CD4-positive, alpha-beta memory T cell (primary cell): ENCODE results near the gene MALAT1. TPM values are rescaled to one million over a fixed set of nuclear protein-coding genes. Genes with fewer than 3 reads are reported as not detected.

Experiments
- CTCF ChIA-PET: fragments of 350-600 bp; sonication (Branson Sonifier 250); formaldehyde crosslinking; loops from one replicate; lab custom pipeline; 2021; ENCODE audit warnings: inconsistent platforms; ENCODE audit not compliant: partially characterized antibody; lab: Charles Lee
- POLR2A ChIA-PET: fragments of 350-600 bp; sonication (Branson Sonifier 250); formaldehyde crosslinking; loops from one replicate; lab custom pipeline; 2021; ENCODE audit not compliant: partially characterized antibody; lab: Charles Lee
- DNase-seq, 5 donors: peaks; one replicate each; pipeline versions ENCODE4 v3.0.0 to v3.0.0-alpha.2; 2020 to 2022; ENCODE audit warnings: mixed read lengths in 1 of 5
- H3K27ac ChIP-seq: one replicate; pipeline ENCODE4 v1.7.0; 2013; ENCODE audit warnings: low read depth, low read length
- H3K27me3 ChIP-seq: 2 replicates; pipeline ENCODE4 v1.7.0; 2013; ENCODE audit warnings: mild to moderate bottlenecking, low read length, moderate library complexity; ENCODE audit not compliant: insufficient read depth
- H3K36me3 ChIP-seq: 2 replicates; pipeline ENCODE4 v1.7.0; 2013; ENCODE audit warnings: mild to moderate bottlenecking, low read length, moderate library complexity; ENCODE audit not compliant: insufficient read depth
- H3K4me1 ChIP-seq: 2 replicates; pipeline ENCODE4 v1.7.0; 2013; ENCODE audit warnings: mild to moderate bottlenecking, low read length, moderate library complexity; ENCODE audit not compliant: insufficient read depth
- H3K4me3 ChIP-seq, 2 donors: one replicate each; pipeline ENCODE4 v1.7.0; 2013; ENCODE audit warnings: low read length in 2 of 2, mild to moderate bottlenecking in 1 of 2
- H3K9me3 ChIP-seq, 2 donors: one replicate each; pipeline ENCODE4 v1.7.0; 2013; ENCODE audit warnings: low read length in 2 of 2, control low read depth in 1 of 2; ENCODE audit not compliant: control insufficient read depth in 1 of 2
- H3K27ac Mint-ChIP-seq, 7 donors: one replicate each; pipeline ENCODE4 v1.8.0; 2020 to 2021; ENCODE audit warnings: mixed read lengths in 7 of 7, mild to moderate bottlenecking in 6 of 7, inconsistent platforms in 3 of 7, moderate library complexity in 3 of 7
- H3K27me3 Mint-ChIP-seq, 2 donors: one replicate each; pipeline ENCODE4 v1.8.0; 2020 to 2021; ENCODE audit warnings: mixed read lengths in 2 of 2
- H3K36me3 Mint-ChIP-seq, 2 donors: one replicate each; pipeline ENCODE4 v1.8.0; 2020 to 2021; ENCODE audit warnings: mixed read lengths in 2 of 2, inconsistent platforms in 1 of 2, mild to moderate bottlenecking in 1 of 2
- H3K4me1 Mint-ChIP-seq, 4 donors: one replicate each; pipeline ENCODE4 v1.8.0; 2020 to 2021; ENCODE audit warnings: mixed read lengths in 4 of 4, mild to moderate bottlenecking in 1 of 4
- H3K4me3 Mint-ChIP-seq, 8 donors: one replicate each; pipeline ENCODE4 v1.8.0; 2020 to 2021; ENCODE audit warnings: mixed read lengths in 8 of 8, mild to moderate bottlenecking in 7 of 8, moderate library complexity in 6 of 8, inconsistent platforms in 3 of 8
- H3K9me3 Mint-ChIP-seq, 8 donors: one replicate each; pipeline ENCODE4 v1.8.0; 2020 to 2021; ENCODE audit warnings: mixed read lengths in 8 of 8, mild to moderate bottlenecking in 5 of 8, inconsistent platforms in 3 of 8, moderate library complexity in 1 of 8
- intact Hi-C: fragments of 100-400 bp; cut with micrococcal nuclease; formaldehyde crosslinking; loops from one replicate; pipeline ENCODE4 v1.15.1; 2023
- polyA plus RNA-seq, 2 donors: library from polyadenylated mRNA; unstranded; fragments of 300-500 nt; fragmentation: Illumina TruSeq; gene quantifications; one replicate each; pipeline ENCODE4 v1.2.3, GENCODE V29; 2021
- total RNA-seq, 2 experiments: library from RNA; stranded (reverse); gene quantifications; one replicate each; pipeline ENCODE4 v1.2.3, GENCODE V29; 2021

MALAT1 gene
- total and polyA plus RNA-seq, 4 experiments from 2014 or later = 2,969 to 29,932 (median 16,273) TPM

- Histone ChIP-seq H3K36me3 (peaks cover 66% of the 10 kb centered on the region), H3K9me3 (no peaks in the 10 kb centered on the region), H3K4me1 (peaks cover 41% of the 10 kb centered on the region), H3K4me3 (peak overlapping the region; percentile 96 to 99), H3K27me3 (no peaks in the 10 kb centered on the region), H3K27ac (peak overlapping the region; percentile 97)
- CTCF ChIA-PET = interaction anchor here (1.2 to 11.4 kb wide), 8 partner anchors 6 to 279 kb away, joined by 3 to 186 read pairs (median 10); partner anchors contain the start of gene MALAT1
- peak in 4 of 5 donors; percentile 15 to 20 (median 18) for DNase-seq
- intact Hi-C loops = no loop called here
- H3K4me1 Mint-ChIP-seq = peaks cover 30 to 61% (median 44%) of the 10 kb centered on the region in 4 donors
- POLR2A ChIA-PET = interaction anchor here (0.6 to 27.2 kb wide), 22 partner anchors 10 to 464 kb away, joined by 3 to 3839 read pairs (median 10); partner anchors contain the start of genes DPF2, FAM89B, FRMD8 and KCNK7
- H3K27ac Mint-ChIP-seq = peak overlapping the region in 6 of 7 donors; percentile 8 to 92 (median 86)
- no peaks in the 10 kb centered on the region for H3K27me3 Mint-ChIP-seq
- H3K9me3 Mint-ChIP-seq = peaks cover 0 to 15% (median 0%) of the 10 kb centered on the region in 8 donors
- H3K36me3 Mint-ChIP-seq = peaks cover 33 to 34% of the 10 kb centered on the region in 2 donors
- no peak overlapping the region for H3K4me3 Mint-ChIP-seq
Observed at GRCh38 chr11:65503949-65504673, 5.3 kb downstream of the MALAT1 start.

GRCh38 chr11:65504674-65505465 is 6.0 kb downstream of the MALAT1 start:
- H3K27ac ChIP-seq = peak overlapping the region; percentile 97
- ChIA-PET CTCF (interaction anchor here (1.2 to 11.4 kb wide), 12 partner anchors 7 to 280 kb away, joined by 3 to 186 read pairs (median 14); partner anchors contain the start of genes MALAT1 and SLC25A45), POLR2A (interaction anchor here (0.6 to 27.2 kb wide), 28 partner anchors 11 to 464 kb away, joined by 3 to 3839 read pairs (median 8); partner anchors contain the start of genes DPF2, EHBP1L1, FAM89B and FRMD8)
- H3K4me3 Mint-ChIP-seq = no peak overlapping the region
- H3K36me3 ChIP-seq = peaks cover 66% of the 10 kb centered on the region
- no peaks in the 10 kb centered on the region for H3K27me3 Mint-ChIP-seq
- H3K36me3 Mint-ChIP-seq = peaks cover 33 to 34% of the 10 kb centered on the region in 2 donors
- peaks cover 45% of the 10 kb centered on the region for H3K4me1 ChIP-seq
- H3K27ac Mint-ChIP-seq = peak overlapping the region in 6 of 7 donors; percentile 8 to 94 (median 84)
- intact Hi-C loops = no loop called here
- no peaks in the 10 kb centered on the region for H3K9me3 ChIP-seq
- peaks cover 0 to 15% (median 0%) of the 10 kb centered on the region in 8 donors for H3K9me3 Mint-ChIP-seq
- peaks cover 30 to 61% (median 46%) of the 10 kb centered on the region in 4 donors for H3K4me1 Mint-ChIP-seq
- no peaks in the 10 kb centered on the region for H3K27me3 ChIP-seq
- peak in 3 of 5 donors; percentile 13 to 19 (median 15) for DNase-seq
- peak overlapping the region; percentile 96 to 99 for H3K4me3 ChIP-seq

DNA sequence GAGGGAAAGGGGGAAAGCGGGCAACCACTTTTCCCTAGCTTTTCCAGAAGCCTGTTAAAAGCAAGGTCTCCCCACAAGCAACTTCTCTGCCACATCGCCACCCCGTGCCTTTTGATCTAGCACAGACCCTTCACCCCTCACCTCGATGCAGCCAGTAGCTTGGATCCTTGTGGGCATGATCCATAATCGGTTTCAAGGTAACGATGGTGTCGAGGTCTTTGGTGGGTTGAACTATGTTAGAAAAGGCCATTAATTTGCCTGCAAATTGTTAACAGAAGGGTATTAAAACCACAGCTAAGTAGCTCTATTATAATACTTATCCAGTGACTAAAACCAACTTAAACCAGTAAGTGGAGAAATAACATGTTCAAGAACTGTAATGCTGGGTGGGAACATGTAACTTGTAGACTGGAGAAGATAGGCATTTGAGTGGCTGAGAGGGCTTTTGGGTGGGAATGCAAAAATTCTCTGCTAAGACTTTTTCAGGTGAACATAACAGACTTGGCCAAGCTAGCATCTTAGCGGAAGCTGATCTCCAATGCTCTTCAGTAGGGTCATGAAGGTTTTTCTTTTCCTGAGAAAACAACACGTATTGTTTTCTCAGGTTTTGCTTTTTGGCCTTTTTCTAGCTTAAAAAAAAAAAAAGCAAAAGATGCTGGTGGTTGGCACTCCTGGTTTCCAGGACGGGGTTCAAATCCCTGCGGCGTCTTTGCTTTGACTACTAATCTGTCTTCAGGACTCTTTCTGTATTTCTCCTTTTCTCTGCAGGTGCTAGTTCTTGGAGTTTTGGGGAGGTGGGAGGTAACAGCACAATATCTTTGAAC is 6.8 kb downstream of the MALAT1 start:
- peaks cover 48% of the 10 kb centered on the region for H3K4me1 ChIP-seq

DNA sequence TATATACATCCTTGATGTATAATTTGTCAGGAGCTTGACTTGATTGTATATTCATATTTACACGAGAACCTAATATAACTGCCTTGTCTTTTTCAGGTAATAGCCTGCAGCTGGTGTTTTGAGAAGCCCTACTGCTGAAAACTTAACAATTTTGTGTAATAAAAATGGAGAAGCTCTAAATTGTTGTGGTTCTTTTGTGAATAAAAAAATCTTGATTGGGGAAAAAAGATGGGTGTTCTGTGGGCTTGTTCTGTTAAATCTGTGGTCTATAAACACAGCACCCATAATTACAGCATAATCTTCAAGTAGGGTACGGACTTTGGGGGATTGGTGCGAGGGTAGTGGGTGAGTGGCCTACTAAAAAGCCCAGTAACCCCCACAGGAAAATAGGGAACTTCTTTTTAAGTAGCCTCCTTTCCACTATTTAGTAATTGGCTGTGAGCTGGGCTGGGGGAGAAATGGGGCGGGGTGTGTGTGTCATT is 7.5 kb downstream of the MALAT1 start:
- peak in 3 of 5 donors; percentile 40 to 72 (median 53) for DNase-seq
- Mint-ChIP-seq H3K36me3 (peaks cover 33 to 34% of the 10 kb centered on the region in 2 donors), H3K9me3 (peaks cover 0 to 15% (median 0%) of the 10 kb centered on the region in 8 donors), H3K4me3 (no peak overlapping the region), H3K27me3 (no peaks in the 10 kb centered on the region), H3K4me1 (peaks cover 35 to 67% (median 51%) of the 10 kb centered on the region in 4 donors), H3K27ac (peak overlapping the region in 6 of 7 donors; percentile 29 to 94 (median 88))
- no peaks in the 10 kb centered on the region for H3K27me3 ChIP-seq
- CTCF ChIA-PET = interaction anchor here (0.7 to 11.4 kb wide), 11 partner anchors 8 to 139 kb away, joined by 3 to 186 read pairs (median 14); partner anchors contain the start of genes MALAT1 and SLC25A45
- intact Hi-C loops = no loop called here
- H3K36me3 ChIP-seq = peaks cover 55% of the 10 kb centered on the region
- POLR2A ChIA-PET = interaction anchor here (0.7 to 27.2 kb wide), 35 partner anchors 12 to 412 kb away, joined by 3 to 3839 read pairs (median 7); partner anchors contain the start of genes DPF2, EHBP1L1, FAM89B and FRMD8
- peak overlapping the region in 1 of 2 donors; percentile 96 for H3K4me3 ChIP-seq
- H3K9me3 ChIP-seq = no peaks in the 10 kb centered on the region
- peaks cover 52% of the 10 kb centered on the region for H3K4me1 ChIP-seq
- peak overlapping the region; percentile 97 for H3K27ac ChIP-seq

More for the DNA sequence above, 6.8 kb downstream of the MALAT1 start:
- ChIA-PET CTCF (interaction anchor here (0.7 to 11.4 kb wide), 14 partner anchors 8 to 280 kb away, joined by 3 to 186 read pairs (median 5); partner anchors contain the start of genes MALAT1 and SLC25A45), POLR2A (interaction anchor here (0.6 to 27.2 kb wide), 39 partner anchors 11 to 412 kb away, joined by 3 to 3839 read pairs (median 7); partner anchors contain the start of genes DPF2, EHBP1L1, FAM89B and FRMD8)
- Mint-ChIP-seq H3K4me1 (peaks cover 33 to 65% (median 49%) of the 10 kb centered on the region in 4 donors), H3K36me3 (peaks cover 33 to 34% of the 10 kb centered on the region in 2 donors), H3K4me3 (no peak overlapping the region), H3K9me3 (peaks cover 0 to 15% (median 0%) of the 10 kb centered on the region in 8 donors), H3K27ac (peak overlapping the region in 6 of 7 donors; percentile 29 to 94 (median 88)), H3K27me3 (no peaks in the 10 kb centered on the region)
- H3K27ac ChIP-seq = peak overlapping the region; percentile 97
- H3K36me3 ChIP-seq = peaks cover 61% of the 10 kb centered on the region
- DNase-seq = peak in 4 of 5 donors; percentile 17 to 24 (median 20)
- no peaks in the 10 kb centered on the region for H3K27me3 ChIP-seq
- H3K4me3 ChIP-seq = peak overlapping the region; percentile 37 to 96
- intact Hi-C loops = no loop called here
- no peaks in the 10 kb centered on the region for H3K9me3 ChIP-seq

GRCh38 chr11:65506772-65507505 is 8.1 kb downstream of the MALAT1 start:
- Histone ChIP-seq H3K4me1 (peaks cover 52% of the 10 kb centered on the region), H3K4me3 (no peak overlapping the region), H3K9me3 (no peaks in the 10 kb centered on the region), H3K27me3 (no peaks in the 10 kb centered on the region), H3K27ac (peak overlapping the region; percentile 35), H3K36me3 (peaks cover 49% of the 10 kb centered on the region)
- Mint-ChIP-seq H3K4me1 (peaks cover 35 to 64% (median 50%) of the 10 kb centered on the region in 4 donors), H3K27me3 (no peaks in the 10 kb centered on the region), H3K27ac (peak overlapping the region in 6 of 7 donors; percentile 84 to 96 (median 93)), H3K9me3 (peaks cover 0 to 11% (median 0%) of the 10 kb centered on the region in 8 donors), H3K36me3 (peaks cover 33 to 34% of the 10 kb centered on the region in 2 donors), H3K4me3 (no peak overlapping the region)
- peak in 3 of 5 donors; percentile 40 to 71 (median 52) for DNase-seq
- POLR2A ChIA-PET = interaction anchor here (0.7 to 27.2 kb wide), 38 partner anchors 10 to 595 kb away, joined by 3 to 3839 read pairs (median 6); partner anchors contain the start of genes DPF2, EHBP1L1, FAM89B and FRMD8
- intact Hi-C loops = loop anchor here (1.0 kb wide), 1 partner anchor 8 kb away; the partner anchor contains the start of gene MALAT1
- CTCF ChIA-PET = interaction anchor here (0.7 to 11.4 kb wide), 14 partner anchors 9 to 139 kb away, joined by 3 to 186 read pairs (median 10); partner anchors contain the start of genes MALAT1 and SLC25A45
